ENCODE data around the gene ADIPOR2.

ADIPOR2 gene, protein sequence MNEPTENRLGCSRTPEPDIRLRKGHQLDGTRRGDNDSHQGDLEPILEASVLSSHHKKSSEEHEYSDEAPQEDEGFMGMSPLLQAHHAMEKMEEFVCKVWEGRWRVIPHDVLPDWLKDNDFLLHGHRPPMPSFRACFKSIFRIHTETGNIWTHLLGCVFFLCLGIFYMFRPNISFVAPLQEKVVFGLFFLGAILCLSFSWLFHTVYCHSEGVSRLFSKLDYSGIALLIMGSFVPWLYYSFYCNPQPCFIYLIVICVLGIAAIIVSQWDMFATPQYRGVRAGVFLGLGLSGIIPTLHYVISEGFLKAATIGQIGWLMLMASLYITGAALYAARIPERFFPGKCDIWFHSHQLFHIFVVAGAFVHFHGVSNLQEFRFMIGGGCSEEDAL

DNA sequence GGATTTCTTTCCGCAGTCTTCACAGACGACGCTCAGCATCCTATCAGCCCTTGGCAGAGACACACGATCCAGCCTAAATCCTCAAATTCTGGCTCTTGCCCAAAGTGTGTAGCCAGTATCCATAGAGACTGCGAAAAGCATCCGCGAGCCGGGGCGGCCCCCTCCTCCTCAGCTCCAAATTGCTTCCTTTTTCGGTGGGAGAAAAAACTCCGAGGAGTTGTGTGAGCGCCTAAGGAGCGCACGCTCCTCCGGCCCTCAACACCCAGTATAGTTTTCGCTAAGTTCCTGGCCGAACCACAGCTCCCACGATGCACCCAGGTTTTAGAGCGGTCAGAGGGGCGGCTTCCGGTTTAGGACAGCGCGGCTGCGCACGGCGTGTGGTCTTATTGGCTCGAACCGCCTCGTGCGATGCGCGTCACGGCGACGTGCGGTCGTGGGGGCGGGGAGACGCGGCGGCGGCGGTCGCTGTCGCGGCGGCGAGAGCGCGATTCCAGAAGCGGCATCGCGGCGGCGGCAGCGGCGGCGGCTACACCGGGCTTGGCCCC is at the start of gene ADIPOR2:
Gene ADIPOR2, plus strand, starts transcription at position 493 of the 545 bp plus-strand sequence. CDS start 63,274 bp downstream, outside the sequence.
- Histone ChIP-seq H3K27ac (peak within 1 kb of the TSS; percentile 85), H3K9ac (peak within 1 kb of the TSS; percentile 93), H3K4me2 (ENCODE audit: low read length) (peak within 1 kb of the TSS; percentile 98), H3K4me3 (ENCODE audit: low read depth, low read length) (peak within 1 kb of the TSS; percentile 62), H3K36me3 (ENCODE audit: control insufficient read depth, insufficient read depth, low read length) (no peaks in the 10 kb centered on the region), H3K79me2 (peaks cover 15% of the 10 kb centered on the region), H3K9me3 (ENCODE audit: control insufficient read depth, low read length) (no peaks in the 10 kb centered on the region), H3K27me3 (ENCODE audit: control insufficient read depth, insufficient read depth, low read length) (no peaks in the 10 kb centered on the region), H3K4me1 (no peaks in the 10 kb centered on the region), H2AFZ (peak within 1 kb of the TSS; percentile 96)
- no peak for TF ChIP-seq CTCF (IDR thresholded peaks at IDR 0.05)

DNA sequence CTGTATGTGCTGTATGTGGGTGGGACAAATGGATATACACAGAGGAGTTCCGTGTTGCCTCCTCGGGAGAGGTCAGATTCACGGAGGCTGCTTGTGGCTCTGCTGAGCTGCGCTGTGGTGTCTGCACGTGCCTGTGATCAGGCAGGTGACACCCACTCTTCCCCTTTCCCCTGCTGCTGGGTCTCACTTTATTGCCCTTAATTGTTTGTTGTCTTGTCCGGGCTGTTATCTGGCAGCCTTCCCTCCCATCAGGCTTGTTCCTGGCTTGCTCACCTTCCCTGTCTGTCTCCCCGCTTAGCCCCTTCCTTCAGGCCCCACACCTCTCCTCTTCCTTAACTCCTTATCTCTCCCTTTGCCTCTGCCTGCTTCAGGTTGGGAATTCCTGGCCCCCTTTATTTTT is 48.4 kb upstream of the ADIPOR2 start:
- Histone ChIP-seq H2AFZ (no peak overlapping the region), H3K36me3 (ENCODE audit: control insufficient read depth, insufficient read depth, low read length) (no peaks in the 10 kb centered on the region), H3K4me1 (peaks cover 47% of the 10 kb centered on the region), H3K27me3 (ENCODE audit: control insufficient read depth, insufficient read depth, low read length) (no peaks in the 10 kb centered on the region), H3K27ac (peak overlapping the region; percentile 71), H3K9ac (no peak overlapping the region), H3K9me3 (ENCODE audit: control insufficient read depth, low read length) (no peaks in the 10 kb centered on the region), H3K79me2 (peaks cover 16% of the 10 kb centered on the region), H3K4me3 (ENCODE audit: low read depth, low read length) (no peak overlapping the region), H3K4me2 (ENCODE audit: low read length) (no peak overlapping the region)
- TF ChIP-seq CTCF (IDR thresholded peaks at IDR 0.05) = no peak

GRCh38 chr12:1643043-1643442 is 47.8 kb upstream of the ADIPOR2 start:
- no peak overlapping the region for H3K9ac ChIP-seq
- H3K4me2 ChIP-seq (ENCODE audit: low read length) = no peak overlapping the region
- H3K79me2 ChIP-seq = peaks cover 16% of the 10 kb centered on the region
- H2AFZ ChIP-seq = no peak overlapping the region
- peak overlapping the region; percentile 71 for H3K27ac ChIP-seq
- peaks cover 50% of the 10 kb centered on the region for H3K4me1 ChIP-seq
- TF ChIP-seq CTCF (IDR thresholded peaks at IDR 0.05) = no peak
- no peak overlapping the region for H3K4me3 ChIP-seq (ENCODE audit: low read depth, low read length)
- H3K27me3 ChIP-seq (ENCODE audit: control insufficient read depth, insufficient read depth, low read length) = no peaks in the 10 kb centered on the region
- no peaks in the 10 kb centered on the region for H3K9me3 ChIP-seq (ENCODE audit: control insufficient read depth, low read length)
- H3K36me3 ChIP-seq (ENCODE audit: control insufficient read depth, insufficient read depth, low read length) = no peaks in the 10 kb centered on the region

GRCh38 chr12:1643905-1644533 is 46.9 kb upstream of the ADIPOR2 start:
- Histone ChIP-seq H3K79me2 (peaks cover 7% of the 10 kb centered on the region), H3K9ac (no peak overlapping the region), H3K36me3 (ENCODE audit: control insufficient read depth, insufficient read depth, low read length) (no peaks in the 10 kb centered on the region), H3K4me2 (ENCODE audit: low read length) (no peak overlapping the region), H3K4me3 (ENCODE audit: low read depth, low read length) (no peak overlapping the region), H2AFZ (no peak overlapping the region), H3K4me1 (peaks cover 60% of the 10 kb centered on the region), H3K27ac (peak overlapping the region; percentile 96), H3K9me3 (ENCODE audit: control insufficient read depth, low read length) (no peaks in the 10 kb centered on the region), H3K27me3 (ENCODE audit: control insufficient read depth, insufficient read depth, low read length) (no peaks in the 10 kb centered on the region)
- no peak for TF ChIP-seq CTCF (IDR thresholded peaks at IDR 0.05)
